GM21360 (cell line): ENCODE data around the gene LMX1B.
"Not testable (repeated sequence)": the region's sequence is repeated elsewhere in the genome, so short reads cannot be mapped to it uniquely, and the experiment has no call there.

Experiments
- ATAC-seq: cut with Tn5 transposase; IDR thresholded peaks from one replicate; pipeline ENCODE4 v1.9.1; 2021; ENCODE audit warnings: mild to moderate bottlenecking, moderate library complexity; ENCODE audit not compliant: unreplicated experiment

LMX1B gene

GRCh38 chr9:126652140-126652582 is 38.4 kb downstream of the LMX1B start:
- ATAC-seq = no peak

GRCh38 chr9:126654124-126654523 is 40.4 kb downstream of the LMX1B start:
- ATAC-seq = no peak

GRCh38 chr9:126656214-126656613 is 42.5 kb downstream of the LMX1B start:
- ATAC-seq = not testable (repeated sequence)

GRCh38 chr9:126658201-126658825 is 44.6 kb downstream of the LMX1B start:
- no peak for ATAC-seq

GRCh38 chr9:126658956-126659555 is 45.3 kb downstream of the LMX1B start:
- no peak for ATAC-seq

GRCh38 chr9:126661122-126661520 is 47.4 kb downstream of the LMX1B start:
- no peak for ATAC-seq

- ATAC-seq = no peak
Observed at GRCh38 chr9:126661521-126662251, 48.0 kb downstream of the LMX1B start.

GRCh38 chr9:126663661-126664072 is 49.9 kb downstream of the LMX1B start:
- no peak for ATAC-seq

- no peak for ATAC-seq
Observed at GRCh38 chr9:126664900-126665643, 51.3 kb downstream of the LMX1B start.

- no peak for ATAC-seq
Observed at GRCh38 chr9:126665644-126666035, 51.9 kb downstream of the LMX1B start.

- no peak for ATAC-seq
Observed at GRCh38 chr9:126666155-126666803, 52.6 kb downstream of the LMX1B start.

GRCh38 chr9:126667190-126668055 is 53.7 kb downstream of the LMX1B start:
- ATAC-seq = no peak

GRCh38 chr9:126668058-126668457 is 54.3 kb downstream of the LMX1B start:
- no peak for ATAC-seq

GRCh38 chr9:126669108-126669507 is 55.4 kb downstream of the LMX1B start:
- ATAC-seq = no peak

- no peak for ATAC-seq
Observed at GRCh38 chr9:126670270-126670669, 56.5 kb downstream of the LMX1B start.

- no peak for ATAC-seq
Observed at GRCh38 chr9:126671381-126671831, 57.7 kb downstream of the LMX1B start.

GRCh38 chr9:126671983-126672382 is 58.3 kb downstream of the LMX1B start:
- no peak for ATAC-seq

- ATAC-seq = no peak
Observed at GRCh38 chr9:126672634-126673284, 59.0 kb downstream of the LMX1B start.

GRCh38 chr9:126673689-126674364 is 60.1 kb downstream of the LMX1B start:
- ATAC-seq = no peak
